LNCAP (cell line): ENCODE data around the gene SERPINI2.

ENCODE experiments used
- TF ChIP-seq, protein P1 (sequence below): fragments of 450-650 bp; IDR thresholded peaks from 2 replicates; pipeline ENCODE4 v1.5.1; 2017; ENCODE audit warnings: mild to moderate bottlenecking

SERPINI2 gene

DNA sequence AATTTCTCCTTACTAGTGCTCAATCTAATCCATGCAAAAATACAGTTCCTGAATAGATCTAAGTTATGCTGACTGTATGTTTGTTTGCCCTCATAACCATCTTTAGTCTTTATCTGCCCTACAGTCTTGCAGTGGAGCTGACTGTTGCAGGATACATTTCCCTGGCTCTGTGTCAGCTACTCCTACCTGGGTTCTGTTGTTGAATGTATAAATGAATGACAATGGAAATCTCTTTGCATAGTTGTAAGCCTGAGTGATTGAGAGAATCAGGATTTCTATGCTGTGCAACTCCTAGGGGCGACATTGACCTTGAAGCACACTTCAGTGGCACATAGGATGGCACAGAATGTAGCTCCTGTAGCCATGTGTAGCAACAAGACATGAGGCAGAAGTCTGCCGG lies 77.8 kb downstream of the SERPINI2 start:
- TF ChIP-seq, protein P1, sequence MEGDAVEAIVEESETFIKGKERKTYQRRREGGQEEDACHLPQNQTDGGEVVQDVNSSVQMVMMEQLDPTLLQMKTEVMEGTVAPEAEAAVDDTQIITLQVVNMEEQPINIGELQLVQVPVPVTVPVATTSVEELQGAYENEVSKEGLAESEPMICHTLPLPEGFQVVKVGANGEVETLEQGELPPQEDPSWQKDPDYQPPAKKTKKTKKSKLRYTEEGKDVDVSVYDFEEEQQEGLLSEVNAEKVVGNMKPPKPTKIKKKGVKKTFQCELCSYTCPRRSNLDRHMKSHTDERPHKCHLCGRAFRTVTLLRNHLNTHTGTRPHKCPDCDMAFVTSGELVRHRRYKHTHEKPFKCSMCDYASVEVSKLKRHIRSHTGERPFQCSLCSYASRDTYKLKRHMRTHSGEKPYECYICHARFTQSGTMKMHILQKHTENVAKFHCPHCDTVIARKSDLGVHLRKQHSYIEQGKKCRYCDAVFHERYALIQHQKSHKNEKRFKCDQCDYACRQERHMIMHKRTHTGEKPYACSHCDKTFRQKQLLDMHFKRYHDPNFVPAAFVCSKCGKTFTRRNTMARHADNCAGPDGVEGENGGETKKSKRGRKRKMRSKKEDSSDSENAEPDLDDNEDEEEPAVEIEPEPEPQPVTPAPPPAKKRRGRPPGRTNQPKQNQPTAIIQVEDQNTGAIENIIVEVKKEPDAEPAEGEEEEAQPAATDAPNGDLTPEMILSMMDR = no peak

DNA sequence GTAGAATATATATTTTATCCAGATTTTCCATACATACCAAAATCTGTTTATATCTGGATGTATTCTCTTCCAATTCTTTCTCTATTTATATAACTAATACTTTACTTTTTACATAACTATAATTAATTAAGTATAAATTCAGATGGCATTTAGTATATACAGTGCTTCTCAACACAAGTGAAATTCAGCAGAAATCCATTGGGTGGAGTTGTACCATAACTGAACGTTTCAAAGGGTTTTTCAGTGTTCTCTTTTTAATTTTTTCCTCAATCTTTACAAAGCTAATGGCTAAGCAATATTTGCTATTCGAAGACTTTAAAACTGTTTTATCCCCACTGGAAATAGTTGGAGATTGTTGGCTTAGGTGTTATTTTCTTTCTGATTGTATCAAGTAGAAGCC lies 79.8 kb downstream of the SERPINI2 start:
- TF ChIP-seq, protein P1 = peak; percentile 34; the same call in 1 of the 2 replicates
